HEK293T (cell line): Measurements from ENCODE around the gene FASTKD1.

ENCODE experiments used
- ARNT ChIP-seq: fragments of 450-650 bp; IDR thresholded peaks from 2 replicates; pipeline ENCODE4 v1.6.1; 2017; ENCODE audit warnings: mild to moderate bottlenecking
- BHLHE40 ChIP-seq: fragments of 450-650 bp; IDR thresholded peaks from 2 replicates; pipeline ENCODE4 v1.6.1; 2016; ENCODE audit warnings: mild to moderate bottlenecking, moderate library complexity, borderline replicate concordance
- CTBP1 ChIP-seq: fragments of 450-650 bp; IDR thresholded peaks from 2 replicates; pipeline ENCODE4 v1.6.1; 2016; ENCODE audit warnings: borderline replicate concordance
- ELF4 ChIP-seq: fragments of 450-650 bp; IDR thresholded peaks from 2 replicates; pipeline ENCODE4 v1.6.1; 2017; ENCODE audit warnings: antibody characterized with exemption
- FOXA1 ChIP-seq: fragments of 450-650 bp; IDR thresholded peaks from 2 replicates; pipeline ENCODE4 v1.6.1; 2016; ENCODE audit warnings: mild to moderate bottlenecking
- FOXK2 ChIP-seq: fragments of 450-650 bp; IDR thresholded peaks from 2 replicates; pipeline ENCODE4 v1.6.1; 2016; ENCODE audit warnings: mild to moderate bottlenecking
- HDGF ChIP-seq: fragments of 450-650 bp; IDR thresholded peaks from 2 replicates; pipeline ENCODE4 v1.6.1; 2017; ENCODE audit warnings: antibody characterized with exemption, borderline replicate concordance
- NFRKB ChIP-seq: fragments of 450-650 bp; IDR thresholded peaks from 2 replicates; pipeline ENCODE4 v1.6.1; 2016; ENCODE audit warnings: mild to moderate bottlenecking, moderate library complexity
- SP1 ChIP-seq: fragments of 450-650 bp; IDR thresholded peaks from 2 replicates; pipeline ENCODE4 v1.6.1; 2017
- SUZ12 ChIP-seq: fragments of 450-650 bp; IDR thresholded peaks from 2 replicates; pipeline ENCODE4 v1.6.1; 2016; ENCODE audit warnings: mild to moderate bottlenecking

DNA sequence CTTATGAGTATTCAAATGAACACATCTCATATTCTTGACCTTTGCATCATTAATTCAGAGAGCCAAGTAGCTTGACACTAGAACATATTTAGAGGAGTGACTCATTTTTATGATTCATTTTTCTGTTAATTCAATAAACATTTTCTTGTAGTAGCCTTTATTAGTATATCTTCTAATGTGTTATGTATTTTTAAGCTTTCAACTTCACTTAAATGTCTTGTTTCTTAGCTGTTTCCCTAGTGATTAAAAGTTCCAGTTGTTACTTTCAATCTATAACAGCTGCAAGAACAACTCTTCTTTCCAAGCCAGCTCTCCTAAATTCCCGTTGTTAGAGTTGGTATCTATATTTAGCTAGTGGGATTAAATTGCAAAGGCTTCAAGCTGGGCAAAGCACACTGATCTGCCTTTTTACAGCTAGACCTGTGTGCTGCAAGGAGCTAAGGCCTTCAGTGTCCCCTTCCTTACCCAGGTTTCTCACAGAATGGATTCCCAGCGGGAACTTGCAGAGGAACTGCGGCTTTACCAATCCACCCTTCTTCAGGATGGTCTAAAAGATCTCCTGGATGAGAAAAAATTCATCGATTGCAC, 64.3 kb downstream of the FASTKD1 start, which contains the start of gene KLHL41:
- TF ChIP-seq NFRKB = no peak
- no peak for TF ChIP-seq BHLHE40
- TF ChIP-seq FOXA1 = no peak
- TF ChIP-seq FOXK2 = no peak
- no peak for TF ChIP-seq HDGF
- TF ChIP-seq SP1 = no peak
- no peak for TF ChIP-seq ELF4
- no peak for TF ChIP-seq CTBP1
- TF ChIP-seq ARNT = no peak
- TF ChIP-seq SUZ12 = no peak
